K562 (cell line): ENCODE measurements around the gene PPM1H.

ENCODE experiments used
- ATF7 ChIP-seq: fragments of 450-650 bp; IDR thresholded peaks from 2 replicates; pipeline ENCODE4 v1.7.1; 2014; ENCODE audit warnings: mild to moderate bottlenecking, moderate library complexity
- CHD4 ChIP-seq: fragments of 200-600 bp; sonication (generic); IDR thresholded peaks from 3 replicates; pipeline ENCODE4 v1.6.1; 2012; ENCODE audit warnings: low read depth, mild to moderate bottlenecking, mixed read lengths, low read length, inconsistent platforms; ENCODE audit not compliant: insufficient read depth, insufficient replicate concordance, poor library complexity, severe bottlenecking
- MECOM ChIP-seq: fragments of 250-450 bp; sonication (Bioruptor Pico); IDR thresholded peaks from 2 replicates; pipeline ENCODE4 v1.8.0; 2022; ENCODE audit warnings: inconsistent platforms
- POLR2AphosphoS5 ChIP-seq: IDR thresholded peaks from 2 replicates; pipeline ENCODE4 v1.6.1; 2011; ENCODE audit warnings: mild to moderate bottlenecking, low read depth, low read length, moderate library complexity; ENCODE audit not compliant: control insufficient read depth, insufficient read depth
- RFX5 ChIP-seq: IDR thresholded peaks from 2 replicates; pipeline ENCODE4 v1.6.1; 2011; ENCODE audit warnings: low read depth, mild to moderate bottlenecking, improper control_type of control experiment, low read length
- SP2 ChIP-seq: IDR thresholded peaks from 2 replicates; pipeline ENCODE4 v1.6.1; 2011; ENCODE audit warnings: mild to moderate bottlenecking, low read depth, low read length, moderate library complexity; ENCODE audit not compliant: poor library complexity, severe bottlenecking; ENCODE audit errors: extremely low read depth
- SRSF1 ChIP-seq: fragments of 200-400 bp; formaldehyde crosslinking; IDR thresholded peaks from 2 replicates; pipeline ENCODE4 v1.6.1; 2017; ENCODE audit warnings: mild to moderate bottlenecking, low read depth, low read length, moderate library complexity
- TCF7L2 ChIP-seq: fragments of 150-350 bp; IDR thresholded peaks from 2 replicates; pipeline ENCODE4 v1.6.1; 2016; ENCODE audit warnings: low read depth, mild to moderate bottlenecking, low read length, moderate library complexity
- USF2 ChIP-seq: sonication (generic); formaldehyde crosslinking; IDR thresholded peaks from 2 replicates; pipeline ENCODE4 v1.5.0; 2020; ENCODE audit warnings: missing genetic modification reagents
- ZEB2 ChIP-seq: fragments of 450-650 bp; IDR thresholded peaks from 2 replicates; pipeline ENCODE4 v1.6.1; 2016
- ZNF232 ChIP-seq: sonication (generic); formaldehyde crosslinking; IDR thresholded peaks from 2 replicates; pipeline ENCODE4 v1.8.0; 2022; ENCODE audit warnings: mild to moderate bottlenecking, missing genetic modification reagents

- no peak for TF ChIP-seq TCF7L2
- no peak for TF ChIP-seq ZNF232
- TF ChIP-seq POLR2AphosphoS5, result no peak
- no peak for TF ChIP-seq MECOM
- TF ChIP-seq CHD4, result no peak
- no peak for TF ChIP-seq RFX5
- TF ChIP-seq SP2, result no peak
- TF ChIP-seq SRSF1, result no peak
- no peak for TF ChIP-seq ZEB2
- TF ChIP-seq USF2 (CRISPR knock-in tag), result no peak
- TF ChIP-seq ATF7, result no peak
These were observed 72.6 kb downstream of the PPM1H start for GRCh38 chr12:62862259-62862881.
